Erythroblast (primary cell): ENCODE data around the gene YAF2.

Source experiments
- GATA1 ChIP-seq: IDR thresholded peaks from 2 replicates; pipeline ENCODE4 v1.6.1; 2011; ENCODE audit warnings: low read depth, mild to moderate bottlenecking, control low read depth, low read length, moderate library complexity
- POLR2A ChIP-seq: IDR thresholded peaks from 2 replicates; pipeline ENCODE4 v1.6.1; 2011; ENCODE audit warnings: mild to moderate bottlenecking, low read length

GRCh38 chr12:42186793-42187192 is 51.3 kb downstream of the YAF2 start:
- TF ChIP-seq POLR2A (no peak), GATA1 (no peak)
